Measurements from ENCODE around the gene CASZ1. TPM values are rescaled to one million over a fixed set of nuclear protein-coding genes. Genes with fewer than 3 reads are reported as not detected.

CASZ1 gene
- total RNA-seq, 1 donor from 2014 or later, result 5.7 TPM

GRCh38 chr1:10823000-10823401, 26.6 kb upstream of the CASZ1 start:
- no peak for DNase-seq (ENCODE audit: extremely low read depth, low read depth, low spot score)

GRCh38 chr1:10821388-10821787, 24.9 kb upstream of the CASZ1 start:
- no peak for DNase-seq (ENCODE audit: extremely low read depth, low read depth, low spot score)

- no peak for DNase-seq (ENCODE audit: extremely low read depth, low read depth, low spot score)
Observed at GRCh38 chr1:10820422-10820821, 24.0 kb upstream of the CASZ1 start.

DNA sequence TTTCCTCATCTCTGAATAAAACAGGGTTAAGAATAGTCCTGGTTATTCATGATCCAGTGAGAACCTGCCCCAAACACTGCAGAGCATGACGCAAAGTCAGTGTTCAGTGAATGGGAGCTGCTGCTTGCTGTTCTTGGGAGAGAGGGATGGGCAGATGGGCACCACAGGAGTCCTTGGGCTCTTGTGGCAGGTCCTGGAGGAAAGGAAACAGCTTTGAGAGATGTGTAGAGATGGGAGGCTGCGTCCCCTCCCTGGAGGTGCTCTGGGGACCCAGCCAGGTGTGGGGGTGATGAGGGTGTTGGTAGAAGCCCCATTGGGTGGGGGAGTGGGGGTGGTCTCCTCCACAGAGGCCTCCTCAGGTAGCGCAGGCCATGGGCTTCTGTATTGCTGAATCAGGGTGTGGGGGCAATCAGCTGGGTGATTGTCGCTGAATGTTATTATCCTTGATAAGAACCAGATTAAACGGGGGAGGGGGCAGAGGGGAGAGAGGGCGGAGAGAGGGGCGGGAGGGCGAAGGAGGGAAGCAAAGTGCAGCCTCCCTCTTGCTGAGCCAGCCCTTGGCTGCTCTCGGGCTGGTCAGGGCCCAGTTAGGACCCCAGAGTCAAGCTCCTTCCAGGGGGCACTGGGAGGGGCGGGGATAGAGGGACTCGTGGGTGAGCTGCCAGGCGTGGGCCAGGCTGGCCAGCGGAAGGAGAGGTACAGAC, 22.9 kb upstream of the CASZ1 start:
- DNase-seq (ENCODE audit: extremely low read depth, low read depth, low spot score), result no peak

GRCh38 chr1:10818262-10819197, 22.1 kb upstream of the CASZ1 start:
- DNase-seq (ENCODE audit: extremely low read depth, low read depth, low spot score), result no peak

DNA sequence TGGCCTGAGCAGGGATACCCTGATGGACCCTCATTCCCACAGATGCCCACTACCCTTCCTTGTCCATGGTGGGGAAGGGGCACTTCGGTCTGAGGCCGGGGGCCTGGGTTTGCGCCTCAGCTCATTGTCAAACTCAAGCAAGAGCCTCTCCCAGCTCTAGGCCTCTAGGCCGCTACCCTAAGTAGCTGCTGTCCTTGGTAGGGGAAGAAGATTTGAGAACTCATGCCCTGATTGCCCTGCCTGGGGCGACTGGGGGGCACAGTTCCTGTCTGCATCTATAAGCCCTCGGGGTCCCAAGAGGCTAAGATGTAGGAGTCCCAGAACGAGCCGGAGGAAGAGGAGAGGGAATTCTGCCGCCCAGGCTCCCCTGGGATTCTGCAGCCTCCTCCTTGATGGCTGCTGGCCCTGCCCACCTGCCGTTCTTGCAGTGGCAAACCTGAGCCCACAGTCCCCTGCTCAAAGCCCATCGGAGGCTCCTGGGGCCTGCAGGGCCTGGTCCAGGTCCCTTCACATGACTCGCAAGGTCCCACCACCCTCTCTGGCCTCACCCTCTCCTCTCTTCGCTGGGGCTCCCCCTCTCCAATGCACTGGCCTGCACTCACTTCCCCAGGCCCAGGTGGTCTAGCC, 20.4 kb upstream of the CASZ1 start:
- DNase-seq (ENCODE audit: extremely low read depth, low read depth, low spot score), result no peak

- DNase-seq (ENCODE audit: extremely low read depth, low read depth, low spot score), result no peak
Observed at GRCh38 chr1:10816233-10816632, 19.8 kb upstream of the CASZ1 start.

DNA sequence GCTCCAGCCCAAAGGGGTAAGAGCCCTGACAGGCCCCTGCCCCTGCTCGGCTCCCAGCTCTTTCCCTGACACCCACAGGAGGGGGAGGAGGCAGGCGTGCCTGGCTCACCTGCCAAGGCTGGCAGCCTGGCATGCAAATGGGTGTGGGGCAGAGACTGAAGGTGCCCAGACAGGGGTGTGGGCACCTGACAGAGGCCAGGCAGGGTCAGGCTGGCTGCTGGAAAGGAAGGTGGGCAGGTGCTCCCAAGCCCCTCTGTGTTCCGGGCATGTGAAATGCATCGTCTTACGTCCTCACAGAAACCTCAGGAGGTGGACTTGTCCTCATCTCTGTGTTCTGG, 19.4 kb upstream of the CASZ1 start:
- DNase-seq (ENCODE audit: extremely low read depth, low read depth, low spot score), result no peak

DNA sequence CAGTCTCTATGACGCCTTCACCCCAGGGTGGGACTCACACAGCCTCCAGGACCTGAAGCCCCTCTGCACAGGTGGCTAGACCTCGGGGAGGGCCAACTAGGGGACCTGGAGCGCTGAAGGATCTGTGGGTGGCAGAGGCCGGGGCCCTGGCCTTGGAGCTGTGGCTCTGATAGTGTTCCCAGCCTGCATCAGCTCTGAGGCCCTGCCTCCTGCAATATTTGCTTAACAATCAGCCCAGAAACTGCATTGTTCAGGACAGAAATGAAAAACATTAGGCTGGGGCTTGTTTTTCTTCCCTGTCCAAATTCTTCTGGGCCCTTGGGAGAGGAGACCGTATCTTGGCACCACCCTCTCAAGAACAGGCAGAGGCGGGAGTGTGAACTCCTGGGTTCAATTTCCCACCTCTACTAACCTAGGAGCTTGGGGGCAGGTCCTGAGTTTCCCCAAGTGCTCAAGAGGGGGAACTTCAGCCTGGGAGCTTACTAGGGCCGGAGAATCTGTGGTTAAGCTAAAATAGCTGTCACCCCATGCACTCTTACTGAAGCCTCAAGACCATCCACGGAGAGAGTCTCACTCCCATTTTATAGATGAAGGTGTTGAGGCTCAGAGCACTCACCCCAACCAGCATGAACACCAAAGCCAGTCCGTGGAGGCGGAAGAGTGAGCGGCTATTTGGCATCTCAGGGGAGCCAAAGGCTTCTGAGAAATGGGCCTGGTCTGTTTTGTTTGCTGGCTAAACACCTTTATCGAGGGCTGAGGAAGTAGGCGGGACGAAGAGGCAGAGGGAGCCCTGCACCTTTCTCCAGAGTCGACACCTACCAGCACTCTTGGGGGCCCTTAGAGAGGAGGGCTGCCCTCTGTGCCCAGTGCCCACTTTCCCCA, 18.8 kb upstream of the CASZ1 start:
- no peak for DNase-seq (ENCODE audit: extremely low read depth, low read depth, low spot score)

DNA sequence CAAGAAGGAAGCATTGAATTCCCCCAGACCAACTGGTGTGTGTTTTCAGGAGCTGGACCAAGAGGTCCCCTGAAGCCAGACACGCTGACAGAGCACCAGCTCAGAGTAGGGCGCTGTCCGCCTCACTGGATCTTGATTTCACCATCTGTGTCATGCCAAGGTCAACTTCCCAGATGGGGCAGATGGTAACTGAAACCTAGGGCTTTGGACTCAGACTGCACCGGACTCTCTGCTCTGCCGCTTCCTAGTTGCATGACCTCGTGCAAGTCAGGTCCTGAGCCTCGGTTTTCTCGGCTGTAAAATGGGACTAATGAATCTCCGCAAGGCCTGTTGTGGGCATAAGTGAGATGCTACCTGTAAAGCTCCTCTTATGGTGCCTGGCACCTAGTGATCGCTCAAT, 17.9 kb upstream of the CASZ1 start:
- no peak for DNase-seq (ENCODE audit: extremely low read depth, low read depth, low spot score)

- DNase-seq (ENCODE audit: extremely low read depth, low read depth, low spot score), result no peak
Observed at GRCh38 chr1:10813799-10814198, 17.4 kb upstream of the CASZ1 start.

GRCh38 chr1:10812387-10812915, 16.0 kb upstream of the CASZ1 start:
- no peak for DNase-seq (ENCODE audit: extremely low read depth, low read depth, low spot score)

GRCh38 chr1:10808441-10808840, 12.0 kb upstream of the CASZ1 start:
- DNase-seq (ENCODE audit: extremely low read depth, low read depth, low spot score), result no peak

- DNase-seq (ENCODE audit: extremely low read depth, low read depth, low spot score), result no peak
Observed at GRCh38 chr1:10806966-10807365, 10.5 kb upstream of the CASZ1 start.

GRCh38 chr1:10803971-10804820, 7.8 kb upstream of the CASZ1 start:
- no peak for DNase-seq (ENCODE audit: extremely low read depth, low read depth, low spot score)

DNA sequence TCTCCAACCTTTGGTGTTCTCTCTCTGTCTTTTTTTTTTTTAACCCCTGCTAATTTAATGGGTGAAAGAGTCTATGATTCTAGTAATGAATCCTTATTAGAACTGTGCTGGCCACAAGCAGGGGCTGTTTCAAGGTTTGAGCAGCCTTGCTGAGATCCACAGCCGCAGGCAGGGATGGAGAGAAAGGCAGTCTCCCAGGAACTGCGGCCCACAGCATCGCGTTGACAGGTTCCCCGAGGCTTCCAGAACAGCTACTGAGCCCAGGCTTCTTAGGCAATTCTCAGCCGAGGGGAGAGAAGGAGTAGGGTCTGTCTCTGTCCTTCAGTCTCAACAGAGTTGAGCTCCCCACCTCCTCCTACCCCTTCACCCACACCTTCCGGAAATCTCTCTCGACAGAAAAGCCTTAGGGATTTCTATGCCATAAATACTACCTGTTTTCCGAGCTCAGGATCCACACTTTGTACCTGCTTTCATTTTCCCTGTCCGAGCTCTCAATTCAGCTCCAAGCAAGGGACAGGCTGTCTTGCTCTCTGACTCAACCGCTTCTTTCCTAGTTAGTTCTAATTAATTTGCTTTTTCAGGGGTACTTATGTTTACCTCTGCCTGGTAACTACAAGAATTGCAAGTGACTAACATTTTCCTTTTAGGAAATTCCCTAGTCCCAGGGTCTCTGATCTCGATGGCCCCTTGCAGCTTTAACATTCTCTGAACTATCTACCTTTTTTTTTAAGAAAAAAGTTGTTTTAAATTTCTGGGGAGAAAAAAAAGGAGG, 6.7 kb upstream of the CASZ1 start:
- no peak for DNase-seq (ENCODE audit: extremely low read depth, low read depth, low spot score)

DNA sequence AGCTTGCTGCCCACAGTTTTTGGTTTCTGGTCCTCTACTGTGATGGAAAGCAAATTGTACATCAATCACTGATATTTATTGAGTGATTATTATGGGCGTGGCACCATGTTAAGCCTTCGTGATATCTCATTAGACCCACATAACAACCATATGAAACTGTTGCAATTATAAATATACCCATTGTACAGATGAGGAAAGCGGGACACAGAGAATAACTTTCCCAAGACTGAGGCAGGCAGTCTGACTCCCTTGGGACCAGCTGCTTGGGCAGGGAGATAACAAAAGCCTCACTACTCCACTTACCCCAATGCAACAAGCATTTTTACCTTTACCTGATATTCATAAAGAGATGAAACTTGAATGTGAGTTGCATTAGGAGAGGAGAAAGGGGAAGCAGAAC, 4.3 kb upstream of the CASZ1 start:
- no peak for DNase-seq (ENCODE audit: extremely low read depth, low read depth, low spot score)

DNA sequence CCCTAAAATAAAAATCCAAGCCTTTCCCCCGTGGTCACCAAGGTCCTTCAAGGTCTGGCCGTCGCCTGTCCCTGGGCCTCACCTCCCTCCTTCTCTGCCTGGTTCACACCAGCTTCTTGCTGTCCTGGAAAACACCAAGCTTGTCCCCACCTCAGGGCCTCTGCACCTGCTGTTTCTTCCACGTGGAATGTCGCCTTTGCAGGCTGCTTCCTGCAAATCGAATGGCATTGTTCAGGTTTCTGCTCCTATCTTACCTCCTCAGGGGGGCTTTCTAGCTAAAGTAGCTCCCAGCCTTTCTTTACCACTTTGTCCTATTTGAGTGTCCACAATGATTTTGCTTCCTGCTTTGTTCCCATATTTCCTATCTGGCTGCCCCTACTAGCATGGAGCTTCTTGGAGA, 3.3 kb upstream of the CASZ1 start:
- no peak for DNase-seq (ENCODE audit: extremely low read depth, low read depth, low spot score)
